Activated T-cell treated with anti-CD3 and anti-CD28 coated beads for 4 hours (primary cell): ENCODE data around the gene DCLRE1C.
"Not testable (repeated sequence)": the region's sequence is repeated elsewhere in the genome, so short reads cannot be mapped to it uniquely, and the experiment has no call there.

Experiments used
- DNase-seq: peaks from one replicate; pipeline ENCODE4 v3.0.0-alpha.2; 2020

The DCLRE1C gene

DNA sequence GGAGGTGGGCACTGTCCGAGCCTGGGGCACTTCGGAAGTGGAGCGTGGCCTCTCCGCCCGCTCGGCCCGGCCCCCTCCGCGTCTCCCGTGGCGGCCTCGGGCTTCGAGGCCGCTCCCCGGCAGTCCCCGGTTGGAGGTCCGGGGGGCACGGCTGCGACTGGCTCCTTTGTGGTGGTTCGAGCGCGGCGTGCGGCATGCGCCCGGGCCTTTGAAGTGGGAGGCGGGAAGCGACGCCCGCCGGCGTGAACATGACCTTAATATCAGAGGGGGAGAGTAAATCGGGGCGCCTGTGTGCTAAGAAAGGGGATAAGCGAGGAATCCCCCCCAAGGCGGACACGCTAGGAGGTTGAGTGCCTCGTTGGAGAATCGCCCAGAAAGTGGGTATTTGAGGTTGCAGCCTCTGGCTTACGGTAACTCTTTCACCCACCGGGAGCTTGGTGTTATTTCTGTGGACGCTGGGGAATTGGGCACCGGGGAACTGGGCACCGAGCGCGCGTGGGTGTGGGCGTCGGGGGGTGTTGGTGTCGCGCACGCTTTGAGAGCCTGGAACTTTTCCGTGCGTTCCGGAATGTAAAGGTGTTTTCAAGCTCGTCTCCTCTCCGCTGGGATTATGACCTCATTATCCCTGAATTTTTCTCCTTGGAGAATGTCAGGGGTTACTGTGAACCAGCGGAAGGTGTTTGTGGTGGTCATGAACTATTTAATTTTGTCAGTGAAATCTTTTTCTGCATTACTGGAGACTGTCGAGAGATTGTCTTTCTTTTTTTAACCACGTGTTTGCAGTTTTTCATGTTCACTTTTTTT, 74.6 kb downstream of the DCLRE1C start:
- DNase-seq, result peak; percentile 25

DNA sequence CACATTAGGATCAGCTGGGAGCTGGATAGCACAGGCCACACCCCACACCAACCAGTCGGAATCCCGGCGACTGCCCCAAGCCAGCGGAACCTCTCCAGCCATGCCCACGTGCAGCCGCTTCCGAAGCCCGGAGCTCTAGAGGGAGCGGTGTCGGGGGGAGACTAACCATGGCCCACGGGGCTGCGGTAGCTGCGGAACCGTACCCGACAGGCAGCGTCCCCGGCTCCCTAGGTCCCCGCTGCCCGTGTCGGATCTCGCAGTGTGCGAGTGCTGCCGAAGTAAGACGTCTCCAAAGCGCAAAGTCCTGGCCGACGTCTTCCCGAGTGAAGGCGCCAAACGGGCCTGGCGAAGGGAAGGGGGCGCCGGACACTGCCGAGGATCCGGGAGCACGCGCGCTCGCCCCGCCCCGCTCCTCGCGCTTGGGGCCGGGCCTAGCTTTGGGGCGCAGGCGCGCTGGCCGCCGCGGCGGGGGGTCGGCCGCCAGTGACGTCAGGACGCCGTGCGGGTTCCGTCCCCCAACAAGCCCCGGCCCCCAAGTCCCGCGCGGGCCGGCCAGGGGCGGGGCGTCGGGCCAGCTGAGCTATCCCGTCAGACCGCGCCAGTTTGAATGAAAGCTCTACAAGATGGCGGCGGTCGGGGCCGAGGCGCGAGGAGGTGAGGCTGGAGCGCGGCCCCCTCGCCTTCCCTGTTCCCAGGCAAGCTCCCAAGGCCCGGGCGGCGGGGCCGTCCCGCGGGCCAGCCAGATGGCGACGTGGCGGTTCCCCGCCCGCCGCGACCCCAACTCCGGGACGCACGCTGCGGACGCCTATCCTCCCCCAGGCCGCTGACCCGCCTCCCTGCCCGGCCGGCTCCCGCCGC, 75.4 kb downstream of the DCLRE1C start, which contains the start of gene SUV39H2:
Gene SUV39H2, plus strand, starts transcription at position 601 of the 858 bp plus-strand sequence. Its CDS starts 23 bp downstream, at position 624.
- DNase-seq, result peak; percentile 84

- DNase-seq, result no peak
Observed at GRCh38 chr10:14876764-14877163, 77.1 kb downstream of the DCLRE1C start.

GRCh38 chr10:14875941-14876340, 78.0 kb downstream of the DCLRE1C start:
- DNase-seq, result no peak

DNA sequence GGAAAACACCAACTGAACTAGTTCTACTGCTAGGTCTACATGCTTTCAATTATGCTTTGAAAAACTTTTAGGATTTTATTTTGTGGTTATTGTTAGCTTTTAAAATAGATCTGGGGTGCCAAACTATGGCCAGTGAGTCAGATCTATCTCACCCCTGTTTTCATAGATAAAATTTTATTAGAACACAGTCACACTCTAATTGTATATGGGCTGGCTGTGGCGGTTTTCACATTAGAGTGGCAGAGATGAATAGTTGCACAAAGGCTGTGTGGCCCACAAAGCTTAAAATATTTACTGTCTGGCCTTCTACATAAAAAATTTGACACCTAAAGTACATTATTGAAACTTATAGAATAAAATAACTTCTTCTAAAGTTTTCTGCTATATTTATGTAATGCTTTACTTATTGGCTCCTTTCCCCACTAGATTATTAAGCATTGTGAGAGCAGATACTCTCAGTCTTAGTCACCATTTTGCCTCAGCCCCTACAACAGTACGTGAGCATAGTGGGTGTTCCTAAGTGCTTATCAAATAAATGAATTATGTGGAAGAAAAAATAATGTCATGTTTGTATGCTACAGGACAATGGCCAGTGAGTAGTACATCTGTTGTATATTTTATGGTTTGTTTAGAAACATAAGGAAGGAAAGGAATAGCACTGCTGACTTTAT, 80.7 kb downstream of the DCLRE1C start:
- no peak for DNase-seq

DNA sequence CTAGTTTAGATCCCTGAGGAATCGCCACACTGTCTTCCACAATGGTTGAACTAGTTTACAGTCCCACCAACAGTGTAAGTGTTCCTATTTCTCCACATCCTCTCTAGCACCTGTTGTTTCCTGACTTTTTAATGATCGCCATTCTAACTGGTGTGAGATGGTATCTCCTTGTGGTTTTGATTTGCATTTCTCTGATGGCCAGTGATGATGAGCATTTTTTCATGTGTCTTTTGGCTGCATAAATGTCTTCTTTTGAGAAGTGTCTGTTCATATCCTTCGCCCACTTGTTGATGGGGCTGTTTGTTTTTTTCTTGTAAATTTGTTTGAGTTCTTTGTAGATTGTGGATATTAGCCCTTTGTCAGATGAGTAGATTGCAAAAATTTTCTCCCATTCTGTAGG, 89.0 kb downstream of the DCLRE1C start:
- not testable (repeated sequence) for DNase-seq

- DNase-seq, result not testable (repeated sequence)
Observed at GRCh38 chr10:14864466-14864865, 89.4 kb downstream of the DCLRE1C start.

DNA sequence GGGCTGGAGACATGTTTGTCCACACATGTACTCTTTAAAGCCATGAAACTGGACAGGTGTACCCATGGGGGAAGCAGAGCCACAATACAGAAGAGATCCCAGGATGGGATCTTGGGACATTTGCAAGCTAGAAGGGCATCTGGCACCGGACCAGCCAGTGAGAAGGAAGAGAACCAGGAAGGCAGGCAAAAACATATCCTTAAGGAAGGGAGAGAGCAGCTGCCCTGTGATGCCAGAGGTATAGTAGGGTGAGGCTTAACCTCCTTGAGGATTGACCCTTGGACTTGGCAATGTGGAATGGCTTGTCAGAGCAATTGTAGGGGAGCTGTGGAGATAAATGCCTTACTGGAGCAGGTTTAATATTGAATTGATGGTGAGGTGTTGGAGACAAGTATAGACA, 93.1 kb downstream of the DCLRE1C start:
- DNase-seq, result no peak

DNA sequence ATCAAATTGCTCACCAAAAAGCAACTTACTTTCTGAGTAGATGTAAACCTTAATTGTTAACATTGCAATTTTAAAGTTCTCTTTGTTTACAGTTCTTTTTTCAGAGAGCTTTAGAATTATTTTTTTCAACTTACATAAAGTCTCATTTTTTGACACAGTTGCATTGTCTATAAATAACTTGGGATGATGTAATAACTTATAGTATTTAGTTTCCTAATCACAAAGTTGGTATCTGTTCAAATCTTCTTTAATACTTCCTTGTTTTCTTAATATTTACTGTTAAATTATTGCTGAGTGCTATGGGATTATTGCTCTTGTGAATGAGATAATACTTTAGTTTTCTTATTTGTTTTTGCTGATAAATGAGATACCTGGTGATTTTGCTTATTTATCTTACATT, 94.1 kb downstream of the DCLRE1C start:
- DNase-seq, result no peak

DNA sequence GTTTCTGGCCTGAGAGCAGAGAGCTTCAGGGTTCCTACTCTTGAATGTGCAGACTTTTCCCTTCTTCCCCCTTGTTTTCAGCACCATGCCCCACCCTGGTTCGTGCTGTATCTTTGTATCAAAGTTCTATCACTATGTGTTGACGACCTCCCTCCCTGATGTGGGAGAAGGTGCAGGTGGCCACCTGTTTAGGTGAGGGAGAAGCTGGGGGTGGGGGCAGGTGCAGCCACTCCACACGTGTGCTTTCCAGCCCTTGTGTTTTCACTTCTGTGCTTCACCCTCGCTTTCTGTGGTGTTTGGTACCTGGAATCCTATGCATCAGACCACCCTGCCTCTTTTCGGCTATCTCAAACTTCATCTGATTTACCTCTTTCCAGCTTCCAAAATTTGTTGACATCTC, 94.9 kb downstream of the DCLRE1C start:
- DNase-seq, result no peak

- DNase-seq, result no peak
Observed at GRCh38 chr10:14858338-14858960, 95.4 kb downstream of the DCLRE1C start.

DNA sequence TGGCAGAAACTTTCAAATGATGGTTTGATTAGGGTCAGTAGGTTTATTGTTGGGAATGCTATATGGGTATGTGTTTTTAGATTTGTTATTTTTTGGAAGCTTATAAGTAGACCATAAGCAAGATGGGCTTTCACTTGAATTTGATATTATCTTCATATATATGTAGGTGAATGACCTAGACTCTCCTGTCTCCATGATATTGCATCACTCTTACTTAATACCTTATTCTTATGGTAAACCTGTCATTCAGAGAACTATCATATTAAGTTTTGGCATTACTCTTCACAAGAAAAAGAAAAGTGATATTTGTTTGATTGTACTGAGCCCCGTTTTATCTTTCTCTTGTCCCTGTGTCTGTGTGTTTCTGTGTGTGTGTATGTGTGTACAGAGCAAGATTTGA, 98.4 kb downstream of the DCLRE1C start:
- no peak for DNase-seq

DNA sequence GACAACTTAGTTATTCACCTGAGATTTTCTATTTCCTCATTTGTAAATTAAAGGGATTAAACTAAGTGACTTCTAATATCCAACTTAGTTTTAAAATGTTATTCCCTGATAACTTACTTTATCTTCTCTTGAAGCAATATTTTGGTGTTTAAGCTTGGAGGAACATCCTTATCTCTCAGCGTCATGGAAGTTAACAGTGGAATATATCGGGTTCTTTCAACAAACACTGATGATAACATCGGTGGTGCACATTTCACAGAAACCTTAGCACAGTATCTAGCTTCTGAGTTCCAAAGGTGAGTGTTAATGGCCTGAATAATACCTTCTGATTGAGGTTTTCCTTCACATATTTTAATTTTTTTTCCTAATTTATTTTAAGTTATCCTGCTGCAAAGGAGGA, 101.7 kb downstream of the DCLRE1C start:
- DNase-seq, result no peak
